Measurements from ENCODE around the gene FANCB.

FANCB gene

GRCh38 chrX:14826319-14826718 is 46.5 kb downstream of the FANCB start:
- no peak for TF ChIP-seq JUND (IDR thresholded peaks at IDR 0.05; ENCODE audit: low read depth)
- in situ Hi-C loops (cut with HindIII; ENCODE audit: low pct_unique_long_range_greater_than_20kb, low sequenced_read_pairs) = no loop called here
- no peak for DNase-seq (ENCODE audit: low read depth in 1 of 2, low spot score in 1 of 2)

GRCh38 chrX:14825851-14826250 is 47.0 kb downstream of the FANCB start:
- DNase-seq (ENCODE audit: low read depth in 1 of 2, low spot score in 1 of 2) = no peak
- in situ Hi-C loops (cut with HindIII; ENCODE audit: low pct_unique_long_range_greater_than_20kb, low sequenced_read_pairs) = no loop called here
- TF ChIP-seq JUND (IDR thresholded peaks at IDR 0.05; ENCODE audit: low read depth) = no peak

GRCh38 chrX:14819769-14820168 is 53.1 kb downstream of the FANCB start:
- no peak for DNase-seq (ENCODE audit: low read depth in 1 of 2, low spot score in 1 of 2)
- no peak for TF ChIP-seq JUND (IDR thresholded peaks at IDR 0.05; ENCODE audit: low read depth)
- in situ Hi-C loops (cut with HindIII; ENCODE audit: low pct_unique_long_range_greater_than_20kb, low sequenced_read_pairs) = no loop called here

- in situ Hi-C loops (cut with HindIII; ENCODE audit: low pct_unique_long_range_greater_than_20kb, low sequenced_read_pairs) = no loop called here
- no peak for TF ChIP-seq JUND (IDR thresholded peaks at IDR 0.05; ENCODE audit: low read depth)
- no peak for DNase-seq (ENCODE audit: low read depth in 1 of 2, low spot score in 1 of 2)
Measured at GRCh38 chrX:14817571-14817970, 55.3 kb downstream of the FANCB start.

GRCh38 chrX:14802943-14803710 is 69.7 kb downstream of the FANCB start:
- TF ChIP-seq JUND (IDR thresholded peaks at IDR 0.05; ENCODE audit: low read depth) = no peak
- in situ Hi-C loops (cut with HindIII; ENCODE audit: low pct_unique_long_range_greater_than_20kb, low sequenced_read_pairs) = no loop called here
- no peak for DNase-seq (ENCODE audit: low read depth in 1 of 2, low spot score in 1 of 2)

GRCh38 chrX:14801136-14801535 is 71.7 kb downstream of the FANCB start:
- in situ Hi-C loops (cut with HindIII; ENCODE audit: low pct_unique_long_range_greater_than_20kb, low sequenced_read_pairs) = no loop called here
- no peak for TF ChIP-seq JUND (IDR thresholded peaks at IDR 0.05; ENCODE audit: low read depth)
- no peak for DNase-seq (ENCODE audit: low read depth in 1 of 2, low spot score in 1 of 2)

GRCh38 chrX:14798805-14799397 is 74.0 kb downstream of the FANCB start:
- DNase-seq (ENCODE audit: low read depth in 1 of 2, low spot score in 1 of 2) = no peak

More at GRCh38 chrX:14798805-14799397, 74.0 kb downstream of the FANCB start:
- no peak for TF ChIP-seq JUND (IDR thresholded peaks at IDR 0.05; ENCODE audit: low read depth)
- in situ Hi-C loops (cut with HindIII; ENCODE audit: low pct_unique_long_range_greater_than_20kb, low sequenced_read_pairs) = no loop called here

Data from T47D (cell line).